ENCODE measurements around the gene POLR2A.

DNA sequence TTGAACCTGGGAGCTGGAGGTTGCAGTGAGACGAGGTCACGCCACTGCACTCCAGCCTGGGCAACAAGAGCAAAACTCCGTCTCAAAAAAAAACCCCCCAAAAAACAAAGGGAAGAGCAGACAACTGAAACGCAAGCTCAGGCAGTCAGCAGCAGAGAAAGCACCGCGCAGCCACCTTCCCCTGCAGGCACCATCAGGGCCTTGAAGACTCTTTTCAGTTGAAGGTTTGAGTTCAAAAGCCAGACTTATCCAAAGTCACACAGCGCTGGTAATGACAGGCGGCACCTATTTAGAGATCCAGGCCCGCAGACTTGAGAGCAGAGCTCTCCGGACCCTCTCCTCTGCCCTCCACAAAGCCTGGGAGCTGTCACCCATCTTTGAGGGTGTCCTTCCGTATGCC lies 15.9 kb upstream of the POLR2A start:
- no peak for TF ChIP-seq POLR2A (IDR thresholded peaks at IDR 0.05)
- TF ChIP-seq, protein P1, sequence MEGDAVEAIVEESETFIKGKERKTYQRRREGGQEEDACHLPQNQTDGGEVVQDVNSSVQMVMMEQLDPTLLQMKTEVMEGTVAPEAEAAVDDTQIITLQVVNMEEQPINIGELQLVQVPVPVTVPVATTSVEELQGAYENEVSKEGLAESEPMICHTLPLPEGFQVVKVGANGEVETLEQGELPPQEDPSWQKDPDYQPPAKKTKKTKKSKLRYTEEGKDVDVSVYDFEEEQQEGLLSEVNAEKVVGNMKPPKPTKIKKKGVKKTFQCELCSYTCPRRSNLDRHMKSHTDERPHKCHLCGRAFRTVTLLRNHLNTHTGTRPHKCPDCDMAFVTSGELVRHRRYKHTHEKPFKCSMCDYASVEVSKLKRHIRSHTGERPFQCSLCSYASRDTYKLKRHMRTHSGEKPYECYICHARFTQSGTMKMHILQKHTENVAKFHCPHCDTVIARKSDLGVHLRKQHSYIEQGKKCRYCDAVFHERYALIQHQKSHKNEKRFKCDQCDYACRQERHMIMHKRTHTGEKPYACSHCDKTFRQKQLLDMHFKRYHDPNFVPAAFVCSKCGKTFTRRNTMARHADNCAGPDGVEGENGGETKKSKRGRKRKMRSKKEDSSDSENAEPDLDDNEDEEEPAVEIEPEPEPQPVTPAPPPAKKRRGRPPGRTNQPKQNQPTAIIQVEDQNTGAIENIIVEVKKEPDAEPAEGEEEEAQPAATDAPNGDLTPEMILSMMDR (IDR thresholded peaks at IDR 0.05): no peak

All from ovary (tissue), 3 donors.